SHP77 treated with DMSO at 0.1 percent for 48 hours (cell line): Measurements from ENCODE around the gene PTPRD.

Experiments
- DNase-seq: peaks from one replicate; lab custom pipeline; 2025; lab: John Stamatoyannopoulos, UW

The PTPRD gene

GRCh38 chr9:8637626-8638025 is 1975.2 kb downstream of the PTPRD start:
- DNase-seq, result no peak

GRCh38 chr9:8633784-8634183 is 1979.0 kb downstream of the PTPRD start:
- DNase-seq, result no peak

GRCh38 chr9:8632493-8632892 is 1980.3 kb downstream of the PTPRD start:
- DNase-seq, result no peak

GRCh38 chr9:8628791-8629190 is 1984.0 kb downstream of the PTPRD start:
- DNase-seq, result no peak

- DNase-seq, result no peak
These were observed 1984.7 kb downstream of the PTPRD start for GRCh38 chr9:8627976-8628679.

GRCh38 chr9:8622871-8623270 is 1989.9 kb downstream of the PTPRD start:
- DNase-seq, result no peak

GRCh38 chr9:8622222-8622802 is 1990.5 kb downstream of the PTPRD start:
- no peak for DNase-seq

GRCh38 chr9:8621416-8621815 is 1991.4 kb downstream of the PTPRD start:
- DNase-seq, result no peak

- DNase-seq, result no peak
These were observed 1996.4 kb downstream of the PTPRD start for GRCh38 chr9:8616414-8616813.

- no peak for DNase-seq
These were observed 1997.8 kb downstream of the PTPRD start for GRCh38 chr9:8614926-8615440.

- DNase-seq, result no peak
These were observed 1999.4 kb downstream of the PTPRD start for GRCh38 chr9:8613346-8613825.

GRCh38 chr9:8611153-8611552 is 2001.6 kb downstream of the PTPRD start:
- no peak for DNase-seq

- DNase-seq, result no peak
These were observed 2002.5 kb downstream of the PTPRD start for GRCh38 chr9:8610256-8610655.

- DNase-seq, result no peak
These were observed 2007.7 kb downstream of the PTPRD start for GRCh38 chr9:8605096-8605495.

GRCh38 chr9:8604201-8604600 is 2008.6 kb downstream of the PTPRD start:
- no peak for DNase-seq

- no peak for DNase-seq
These were observed 2011.7 kb downstream of the PTPRD start for GRCh38 chr9:8600914-8601680.

GRCh38 chr9:8599937-8600336 is 2012.9 kb downstream of the PTPRD start:
- no peak for DNase-seq

- DNase-seq, result no peak
These were observed 2023.3 kb downstream of the PTPRD start for GRCh38 chr9:8589476-8589875.

- DNase-seq, result no peak
These were observed 2027.8 kb downstream of the PTPRD start for GRCh38 chr9:8585036-8585435.

- no peak for DNase-seq
These were observed 2033.1 kb downstream of the PTPRD start for GRCh38 chr9:8579661-8580060.

- DNase-seq, result no peak
These were observed 2036.1 kb downstream of the PTPRD start for GRCh38 chr9:8576741-8577140.

GRCh38 chr9:8574846-8575245 is 2038.0 kb downstream of the PTPRD start:
- DNase-seq, result no peak

GRCh38 chr9:8572209-8572608 is 2040.6 kb downstream of the PTPRD start:
- no peak for DNase-seq
